HFFc6 (cell line): ENCODE measurements around the gene PARD3. TPM values are rescaled to one million over a fixed set of nuclear protein-coding genes. Genes with fewer than 3 reads are reported as not detected.

ENCODE experiments used
- DNase-seq: peaks from one replicate; pipeline ENCODE4 v3.0.0-alpha.2; 2018
- H3K27ac Mint-ChIP-seq: 2 replicates; pipeline ENCODE4 v1.8.0; 2020; ENCODE audit warnings: mild to moderate bottlenecking, mixed read lengths
- H3K27me3 Mint-ChIP-seq: 2 replicates; pipeline ENCODE4 v1.8.0; 2021; ENCODE audit warnings: mild to moderate bottlenecking, moderate library complexity, mixed read lengths; ENCODE audit not compliant: insufficient read depth
- H3K36me3 Mint-ChIP-seq: 2 replicates; pipeline ENCODE4 v1.8.0; 2021; ENCODE audit warnings: low read depth, mixed read lengths
- H3K4me1 Mint-ChIP-seq: 2 replicates; pipeline ENCODE4 v1.8.0; 2020; ENCODE audit warnings: low read depth, mixed read lengths
- H3K4me3 Mint-ChIP-seq: 2 replicates; pipeline ENCODE4 v1.8.0; 2020; ENCODE audit warnings: mild to moderate bottlenecking, moderate library complexity, mixed read lengths
- H3K9me3 Mint-ChIP-seq: 2 replicates; pipeline ENCODE4 v1.8.0; 2020; ENCODE audit warnings: mild to moderate bottlenecking, mixed read lengths
- CTCF ChIP-seq: fragments of 200-600 bp; sonication (generic); IDR thresholded peaks from 2 replicates; pipeline ENCODE4 v1.5.0; 2021; ENCODE audit warnings: antibody characterized with exemption, mild to moderate bottlenecking
- total RNA-seq, 6 experiments: library from RNA; stranded (reverse); fragmentation: NEBNext Ultra II Directional; extraction: Animal tissue kit (Norgen Biotek cat#: 25700); gene quantifications; 2 replicates in 1 of 6; 3 replicates in 5 of 6; pipeline ENCODE4 v1.2.3, GENCODE V29; 2021

PARD3 gene
- total RNA-seq, 6 experiments from 2014 or later = 19.9 to 24.3 (median 23.1) TPM

DNA sequence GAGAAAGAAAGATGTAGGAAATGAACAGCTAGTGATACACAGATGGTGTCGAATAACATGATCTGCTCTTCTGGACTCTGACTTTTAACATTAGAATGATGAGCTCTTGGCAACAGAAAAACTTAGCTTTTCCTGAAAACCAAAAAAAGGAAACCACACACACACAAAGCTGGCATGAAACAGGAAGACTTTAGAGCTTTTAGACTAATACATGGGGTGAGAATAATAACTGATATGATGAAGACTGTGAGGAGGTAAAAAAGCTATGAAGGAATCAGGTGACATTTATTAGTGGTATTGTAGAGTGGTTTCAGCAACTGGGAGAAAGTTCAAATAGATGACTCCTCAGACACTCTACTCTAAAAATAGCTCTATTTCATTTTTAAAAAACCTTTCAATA is 491.9 kb downstream of the PARD3 start:
- peak overlapping the region; percentile 48 for H3K4me3 Mint-ChIP-seq
- H3K4me1 Mint-ChIP-seq = peaks cover 44% of the 10 kb centered on the region
- no peaks in the 10 kb centered on the region for H3K9me3 Mint-ChIP-seq
- peak; percentile 18 for DNase-seq
- peaks cover 1% of the 10 kb centered on the region; the same call in 1 of the 2 replicates for H3K27me3 Mint-ChIP-seq
- TF ChIP-seq CTCF = no peak
- H3K27ac Mint-ChIP-seq = peak overlapping the region; percentile 65
- H3K36me3 Mint-ChIP-seq = no peaks in the 10 kb centered on the region; the same call in 1 of the 2 replicates

GRCh38 chr10:34320265-34320664 is 494.8 kb downstream of the PARD3 start:
- no peak for DNase-seq
- TF ChIP-seq CTCF = no peak
- Mint-ChIP-seq H3K27me3 (no peaks in the 10 kb centered on the region), H3K4me1 (peaks cover 44% of the 10 kb centered on the region), H3K4me3 (peak overlapping the region; percentile 7; the same call in 1 of the 2 replicates), H3K9me3 (no peaks in the 10 kb centered on the region), H3K27ac (no peak overlapping the region), H3K36me3 (peaks cover 15% of the 10 kb centered on the region; the same call in 1 of the 2 replicates)

GRCh38 chr10:34319197-34319846 is 495.8 kb downstream of the PARD3 start:
- no peaks in the 10 kb centered on the region for H3K9me3 Mint-ChIP-seq
- H3K4me1 Mint-ChIP-seq = peaks cover 44% of the 10 kb centered on the region
- H3K27me3 Mint-ChIP-seq = no peaks in the 10 kb centered on the region
- peak overlapping the region; percentile 78 for H3K27ac Mint-ChIP-seq
- no peak for TF ChIP-seq CTCF
- peak; percentile 88 for DNase-seq
- H3K4me3 Mint-ChIP-seq = peak overlapping the region; percentile 65
- peaks cover 18% of the 10 kb centered on the region for H3K36me3 Mint-ChIP-seq

- TF ChIP-seq CTCF = no peak
- peaks cover 25% of the 10 kb centered on the region for H3K36me3 Mint-ChIP-seq
- H3K27ac Mint-ChIP-seq = no peak overlapping the region
- no peaks in the 10 kb centered on the region for H3K9me3 Mint-ChIP-seq
- no peak overlapping the region for H3K4me3 Mint-ChIP-seq
- H3K4me1 Mint-ChIP-seq = peaks cover 31% of the 10 kb centered on the region
- no peak for DNase-seq
- H3K27me3 Mint-ChIP-seq = no peaks in the 10 kb centered on the region
Observed at GRCh38 chr10:34316154-34316553, 498.9 kb downstream of the PARD3 start.

DNA sequence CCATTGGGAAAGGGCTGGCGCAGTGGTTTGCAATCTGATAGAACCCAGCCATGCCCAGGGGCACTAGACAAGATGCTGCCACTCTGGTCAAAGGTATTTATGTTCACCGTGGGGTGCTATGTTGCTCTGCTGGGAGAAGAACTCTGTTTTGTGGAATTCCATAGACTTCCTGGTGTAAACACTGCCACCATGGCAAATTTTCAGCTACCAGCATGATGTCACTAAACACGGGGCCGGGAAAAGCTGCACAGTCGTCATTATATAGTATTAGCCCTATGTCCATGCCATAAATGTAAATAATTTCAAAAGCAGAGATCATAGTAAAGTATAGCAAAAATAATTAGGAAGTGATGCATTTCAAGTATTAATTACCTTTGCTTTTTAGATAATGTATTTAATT is 500.6 kb downstream of the PARD3 start:
- H3K9me3 Mint-ChIP-seq = no peaks in the 10 kb centered on the region
- peaks cover 20% of the 10 kb centered on the region for H3K4me1 Mint-ChIP-seq
- peaks cover 25% of the 10 kb centered on the region for H3K36me3 Mint-ChIP-seq
- DNase-seq = no peak
- no peaks in the 10 kb centered on the region for H3K27me3 Mint-ChIP-seq
- H3K27ac Mint-ChIP-seq = no peak overlapping the region
- no peak overlapping the region for H3K4me3 Mint-ChIP-seq
- no peak for TF ChIP-seq CTCF
